Pancreas (tissue), 10 donors: Measurements from ENCODE around the gene SNCAIP. TPM values are rescaled to one million over a fixed set of nuclear protein-coding genes. Genes with fewer than 3 reads are reported as not detected.

ENCODE experiments used
- ATAC-seq, 4 donors: fragments of 200-7000 bp; cut with Tn5 transposase; one replicate each; pipeline versions ENCODE4 v1.8.0 to v1.9.1; 2020; ENCODE audit warnings: mild to moderate bottlenecking in 4 of 4, moderate library complexity in 4 of 4
- DNase-seq, 6 donors: peaks; one replicate each; pipeline ENCODE4 v3.0.0-alpha.2; 2020
- FAIRE-seq: peaks from 2 replicates; lab custom pipeline; 2012; peaks lifted over from hg19 to GRCh38; lab: Jason Lieb, UNC
- H3K27ac ChIP-seq, 4 donors: fragments of 200-600 bp; sonication (generic); 1 replicate in 3 of 4; 2 replicates in 1 of 4; pipeline versions ENCODE4 v1.5.0 to v1.8.0; 2020
- H3K27me3 ChIP-seq, 4 donors: fragments of 200-600 bp; one replicate each; pipeline ENCODE4 v1.8.0; 2021
- H3K36me3 ChIP-seq, 3 donors: fragments of 200-600 bp; sonication (generic) in 1 of 3; one replicate each; pipeline versions ENCODE4 v1.5.0 to v1.8.0; 2020 to 2021
- H3K4me1 ChIP-seq, 3 donors: fragments of 200-600 bp; one replicate each; pipeline ENCODE4 v1.8.0; 2021
- H3K4me3 ChIP-seq, 4 donors: fragments of 200-600 bp; sonication (generic) in 2 of 4; one replicate each; pipeline versions ENCODE4 v1.5.0 to v1.8.0; 2020 to 2021
- H3K9me3 ChIP-seq, 4 donors: fragments of 200-600 bp; one replicate each; pipeline ENCODE4 v1.8.0; 2021
- WGBS, 2 donors: extraction: QIAGEN DNeasy Blood & Tissue Kit; methylation state at CpG; one replicate each; pipeline ENCODE4 v1.1.7; 2013; 5-methylcytosine and 5-hydroxymethylcytosine counted together
- intact Hi-C, 3 donors: fragments of 100-400 bp; cut with DNase I; formaldehyde crosslinking; loops; one replicate each; pipeline versions ENCODE4 v1.11.1 to v1.14.2; 2022
- polyA plus RNA-seq, 2 donors: library from polyadenylated mRNA; stranded (reverse); fragments of 200-250 nt; gene quantifications; one replicate each; pipeline ENCODE4 v1.2.3, GENCODE V29; 2013
- total RNA-seq, 6 donors: library from RNA; stranded (reverse); fragmentation: NEBNext Ultra II Directional in 4 of 6; extraction: Animal tissue kit (Norgen Biotek cat#: 25700) in 4 of 6; gene quantifications; one replicate each; pipeline versions ENCODE4 v1.2.1 to v1.2.4, GENCODE V29; 2021 to 2023
- TF ChIP-seq, protein P1 (sequence below), 4 donors: fragments of 200-600 bp; sonication (generic) in 3 of 4; IDR thresholded peaks; one replicate each; pipeline versions ENCODE4 v1.5.0 to v1.8.0; 2021; ENCODE audit warnings: antibody characterized with exemption in 4 of 4
- donor health status: healthy with polysubstance abuse.
- donor health status: DM: no; HTN: no; CAD: no; lungs with moderate emphysema.
- donor health status: DM: no; HTN: no; CAD: no.
- donor health status: control.
- donor health status: control.
- donor health status: Bipolar disorder and iron deficiency.
- donor health status: DM: yes; HTN: yes; CAD: no.
- donor health status: DM: no; HTN: no; CAD: no.
- donor health status: DM: no; HTN: no; CAD: no.
- donor health status: DM: yes; HTN: yes; CAD: no.

The SNCAIP gene
- total and polyA plus RNA-seq, 8 donors, result 0.03 to 1.1 (median 0.28) TPM; not detected in 1

DNA sequence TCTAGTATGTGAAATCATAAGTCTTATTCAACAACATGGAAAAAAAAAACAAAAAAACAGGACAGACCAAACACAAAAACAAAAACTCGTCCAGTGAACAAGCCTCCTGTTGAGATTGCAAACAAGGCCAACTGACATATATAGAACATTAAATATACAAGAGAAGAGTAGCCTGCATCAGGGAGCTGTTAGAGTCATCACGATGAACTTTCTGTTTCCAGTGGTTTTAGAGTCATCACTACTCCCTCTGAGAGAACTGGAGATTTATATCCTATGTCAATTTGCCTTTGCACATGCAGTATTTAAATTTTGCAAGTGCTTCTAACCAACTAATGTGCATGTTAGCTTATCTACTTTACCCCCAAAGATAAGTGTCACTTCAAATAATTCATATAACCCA lies 9.9 kb downstream of the SNCAIP start:
- FAIRE-seq (no peak), DNase-seq (no peak), ATAC-seq (no peak)
- Histone ChIP-seq H3K4me1 (no peaks in the 10 kb centered on the region), H3K9me3 (no peaks in the 10 kb centered on the region), H3K4me3 (no peak overlapping the region), H3K27ac (no peak overlapping the region), H3K36me3 (no peaks in the 10 kb centered on the region), H3K27me3 (no peaks in the 10 kb centered on the region)
- intact Hi-C loops, result no loop called here
- WGBS, 2 donors, result 48 to 68% methylated on average over 2 of the region's 2 CpGs
- TF ChIP-seq, protein P1, sequence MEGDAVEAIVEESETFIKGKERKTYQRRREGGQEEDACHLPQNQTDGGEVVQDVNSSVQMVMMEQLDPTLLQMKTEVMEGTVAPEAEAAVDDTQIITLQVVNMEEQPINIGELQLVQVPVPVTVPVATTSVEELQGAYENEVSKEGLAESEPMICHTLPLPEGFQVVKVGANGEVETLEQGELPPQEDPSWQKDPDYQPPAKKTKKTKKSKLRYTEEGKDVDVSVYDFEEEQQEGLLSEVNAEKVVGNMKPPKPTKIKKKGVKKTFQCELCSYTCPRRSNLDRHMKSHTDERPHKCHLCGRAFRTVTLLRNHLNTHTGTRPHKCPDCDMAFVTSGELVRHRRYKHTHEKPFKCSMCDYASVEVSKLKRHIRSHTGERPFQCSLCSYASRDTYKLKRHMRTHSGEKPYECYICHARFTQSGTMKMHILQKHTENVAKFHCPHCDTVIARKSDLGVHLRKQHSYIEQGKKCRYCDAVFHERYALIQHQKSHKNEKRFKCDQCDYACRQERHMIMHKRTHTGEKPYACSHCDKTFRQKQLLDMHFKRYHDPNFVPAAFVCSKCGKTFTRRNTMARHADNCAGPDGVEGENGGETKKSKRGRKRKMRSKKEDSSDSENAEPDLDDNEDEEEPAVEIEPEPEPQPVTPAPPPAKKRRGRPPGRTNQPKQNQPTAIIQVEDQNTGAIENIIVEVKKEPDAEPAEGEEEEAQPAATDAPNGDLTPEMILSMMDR (IDR thresholded peaks at IDR 0.05), result no peak

GRCh38 chr5:122322801-122323548 lies 10.9 kb downstream of the SNCAIP start:
- WGBS, 2 donors, result 31 to 40% methylated on average over 7 of the region's 7 CpGs
- TF ChIP-seq, protein P1 (IDR thresholded peaks at IDR 0.05), result no peak
- Histone ChIP-seq H3K9me3 (no peaks in the 10 kb centered on the region), H3K27me3 (no peaks in the 10 kb centered on the region), H3K4me3 (no peak overlapping the region), H3K36me3 (no peaks in the 10 kb centered on the region), H3K4me1 (no peaks in the 10 kb centered on the region), H3K27ac (no peak overlapping the region)
- ATAC-seq, result peak in 1 of 4 donors; percentile 23
- FAIRE-seq, result no peak
- intact Hi-C loops, result no loop called here
- DNase-seq, result no peak

DNA sequence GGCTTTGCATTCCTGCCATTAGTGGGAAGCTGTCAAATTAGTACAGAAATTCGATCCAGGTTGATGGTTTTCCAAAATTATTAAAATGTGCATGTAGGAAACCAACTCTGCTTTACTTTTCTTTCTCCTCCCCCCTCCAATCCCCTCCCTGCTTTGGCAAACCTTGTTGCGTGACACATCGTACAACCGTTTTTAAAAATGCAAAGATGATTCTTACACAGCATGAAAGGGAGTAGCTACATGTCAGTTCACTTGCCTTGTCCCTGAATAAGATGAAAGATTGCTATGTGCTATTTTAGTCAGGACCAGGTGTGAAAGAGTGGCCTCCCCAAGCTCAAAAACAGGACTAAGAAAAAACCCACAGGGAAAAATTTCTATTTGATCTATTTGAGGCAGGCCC lies 11.7 kb downstream of the SNCAIP start:
- H3K9me3 ChIP-seq, result no peaks in the 10 kb centered on the region
- H3K36me3 ChIP-seq, result no peaks in the 10 kb centered on the region
- 62 to 66% methylated on average over 4 of the region's 4 CpGs for WGBS, 2 donors
- H3K27me3 ChIP-seq, result no peaks in the 10 kb centered on the region
- intact Hi-C loops, result no loop called here
- no peak overlapping the region for H3K4me3 ChIP-seq
- no peak for DNase-seq
- TF ChIP-seq, protein P1 (IDR thresholded peaks at IDR 0.05), result no peak
- FAIRE-seq, result no peak
- no peak for ATAC-seq
- no peak overlapping the region for H3K27ac ChIP-seq
- H3K4me1 ChIP-seq, result no peaks in the 10 kb centered on the region

DNA sequence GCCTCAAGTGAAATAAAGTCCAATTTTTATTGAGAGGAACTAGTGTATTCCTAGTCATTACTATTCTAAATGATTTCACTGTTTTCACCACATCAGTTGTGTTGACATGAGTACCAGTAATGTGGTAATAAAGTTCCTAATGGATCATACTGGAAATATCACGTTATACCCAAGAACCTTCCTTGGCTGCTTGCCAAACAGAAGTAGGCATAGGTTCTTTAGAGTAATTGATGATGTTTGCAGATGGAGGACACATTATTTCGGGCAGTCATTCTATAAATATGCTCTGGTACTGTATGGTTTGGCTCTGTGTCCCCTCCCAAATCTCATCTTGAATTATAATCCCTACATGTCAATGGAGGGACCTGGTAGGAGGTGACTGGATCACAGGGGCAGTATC lies 15.1 kb downstream of the SNCAIP start:
- no peaks in the 10 kb centered on the region for H3K36me3 ChIP-seq
- H3K4me3 ChIP-seq, result no peak overlapping the region
- H3K27ac ChIP-seq, result no peak overlapping the region
- intact Hi-C loops, result no loop called here
- FAIRE-seq, result no peak
- H3K27me3 ChIP-seq, result no peaks in the 10 kb centered on the region
- DNase-seq, result no peak
- ATAC-seq, result no peak
- H3K4me1 ChIP-seq, result no peaks in the 10 kb centered on the region
- 23 to 29% methylated on average over 2 of the region's 2 CpGs for WGBS, 2 donors
- TF ChIP-seq, protein P1 (IDR thresholded peaks at IDR 0.05), result no peak
- no peaks in the 10 kb centered on the region for H3K9me3 ChIP-seq

- Histone ChIP-seq H3K27ac (no peak overlapping the region), H3K27me3 (no peaks in the 10 kb centered on the region), H3K9me3 (no peaks in the 10 kb centered on the region), H3K4me1 (no peaks in the 10 kb centered on the region), H3K4me3 (no peak overlapping the region), H3K36me3 (no peaks in the 10 kb centered on the region)
- TF ChIP-seq, protein P1 (IDR thresholded peaks at IDR 0.05), result no peak
- 78 to 91% methylated on average over 6 of the region's 6 CpGs for WGBS, 2 donors
- DNase-seq (no peak), FAIRE-seq (no peak), ATAC-seq (no peak)
- intact Hi-C loops, result no loop called here
These were observed 18.8 kb downstream of the SNCAIP start for GRCh38 chr5:122330881-122331280.
